ENCODE measurements around the gene BCL2. TPM values are rescaled to one million over a fixed set of nuclear protein-coding genes. Genes with fewer than 3 reads are reported as not detected.

The BCL2 gene
- total RNA-seq, 1 donor from 2014 or later: 145 TPM

DNA sequence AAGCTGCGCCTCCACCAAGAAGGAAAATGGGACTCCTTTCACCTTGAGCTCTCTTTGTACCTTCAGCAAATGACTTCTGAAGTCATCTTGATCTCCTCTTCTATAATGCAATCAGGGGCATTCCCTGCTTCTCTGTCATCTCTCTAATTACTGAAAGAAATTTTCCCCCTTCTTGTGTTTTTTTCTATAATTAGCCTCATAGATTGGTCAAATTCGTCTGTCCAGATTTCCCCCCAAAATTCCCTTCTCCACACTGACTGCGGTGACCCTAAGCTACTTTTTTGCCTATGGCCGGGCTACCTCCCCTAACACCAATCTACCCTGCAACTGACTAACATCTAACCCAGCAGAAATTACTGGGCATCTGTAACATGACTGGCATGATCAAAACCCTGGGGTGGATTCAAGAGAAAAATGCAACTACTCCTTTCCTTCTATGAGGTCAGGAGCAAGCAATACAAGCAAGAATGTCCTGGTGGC lies 168.6 kb downstream of the BCL2 start:
- CTCF ChIA-PET: interaction anchor here (0.7 to 6.7 kb wide), 6 partner anchors 7 to 167 kb away, joined by 3 to 48 read pairs (median 6); no protein-coding TSS in a partner anchor
- H3K4me3 Mint-ChIP-seq: peak overlapping the region; percentile 58
- ATAC-seq (ENCODE audit: low read depth) (peak; percentile 29), DNase-seq (no peak)
- POLR2A ChIA-PET: interaction anchor here (0.7 to 11.7 kb wide), 6 partner anchors 8 to 367 kb away, joined by 3 to 180 read pairs (median 28); partner anchors contain the start of gene BCL2
- intact Hi-C loops (cut with micrococcal nuclease): loop anchor here (1.0 kb wide), 2 partner anchors 9 to 10 kb away; no protein-coding TSS in a partner anchor
- no peaks in the 10 kb centered on the region for H3K27me3 Mint-ChIP-seq
- peaks cover 62% of the 10 kb centered on the region for H3K36me3 Mint-ChIP-seq (ENCODE audit: low read depth)
- peak overlapping the region; percentile 77 for H3K27ac Mint-ChIP-seq
- H3K9me3 Mint-ChIP-seq: no peaks in the 10 kb centered on the region
- H3K4me1 Mint-ChIP-seq: peaks cover 89% of the 10 kb centered on the region
- TF ChIP-seq, protein P1, sequence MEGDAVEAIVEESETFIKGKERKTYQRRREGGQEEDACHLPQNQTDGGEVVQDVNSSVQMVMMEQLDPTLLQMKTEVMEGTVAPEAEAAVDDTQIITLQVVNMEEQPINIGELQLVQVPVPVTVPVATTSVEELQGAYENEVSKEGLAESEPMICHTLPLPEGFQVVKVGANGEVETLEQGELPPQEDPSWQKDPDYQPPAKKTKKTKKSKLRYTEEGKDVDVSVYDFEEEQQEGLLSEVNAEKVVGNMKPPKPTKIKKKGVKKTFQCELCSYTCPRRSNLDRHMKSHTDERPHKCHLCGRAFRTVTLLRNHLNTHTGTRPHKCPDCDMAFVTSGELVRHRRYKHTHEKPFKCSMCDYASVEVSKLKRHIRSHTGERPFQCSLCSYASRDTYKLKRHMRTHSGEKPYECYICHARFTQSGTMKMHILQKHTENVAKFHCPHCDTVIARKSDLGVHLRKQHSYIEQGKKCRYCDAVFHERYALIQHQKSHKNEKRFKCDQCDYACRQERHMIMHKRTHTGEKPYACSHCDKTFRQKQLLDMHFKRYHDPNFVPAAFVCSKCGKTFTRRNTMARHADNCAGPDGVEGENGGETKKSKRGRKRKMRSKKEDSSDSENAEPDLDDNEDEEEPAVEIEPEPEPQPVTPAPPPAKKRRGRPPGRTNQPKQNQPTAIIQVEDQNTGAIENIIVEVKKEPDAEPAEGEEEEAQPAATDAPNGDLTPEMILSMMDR (IDR thresholded peaks at IDR 0.05): no peak

DNA sequence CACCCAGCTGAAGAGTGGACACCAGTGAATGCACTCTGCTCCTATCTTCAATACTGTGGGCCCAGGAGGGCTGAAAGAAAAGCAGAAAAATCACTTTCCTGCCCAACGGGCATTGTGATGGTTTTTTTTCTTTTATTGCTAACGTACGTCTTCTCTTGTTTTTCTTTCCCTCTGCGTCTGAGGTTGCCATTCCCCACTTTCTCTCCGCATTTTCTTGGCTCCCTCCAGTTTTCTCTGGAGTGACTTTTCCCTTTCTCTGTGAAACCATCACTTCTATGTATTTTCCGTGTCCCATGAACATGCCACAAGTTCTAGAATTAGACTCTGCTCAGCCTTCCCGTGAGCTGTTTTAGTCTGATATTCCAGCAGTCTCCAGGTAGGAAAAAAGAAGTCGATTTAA lies 169.2 kb downstream of the BCL2 start:
- H3K27ac Mint-ChIP-seq: peak overlapping the region; percentile 77
- peaks cover 86% of the 10 kb centered on the region for H3K4me1 Mint-ChIP-seq

DNA sequence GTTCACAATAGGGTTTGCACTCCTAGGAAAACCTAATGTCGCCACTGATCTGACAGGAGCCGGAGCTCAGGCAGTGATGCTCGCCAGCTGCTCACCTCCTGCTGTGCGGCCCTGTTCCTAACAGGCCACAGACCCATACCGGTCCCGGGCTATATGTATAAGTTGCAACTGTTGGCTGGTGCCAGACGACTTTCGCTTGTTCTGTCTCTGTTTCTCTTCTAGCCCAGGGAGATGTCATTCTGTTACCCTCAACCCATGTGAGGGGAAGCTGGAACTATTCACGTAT lies 170.3 kb downstream of the BCL2 start:
- ChIA-PET POLR2A (interaction anchor here (4.6 to 13.1 kb wide), 3 partner anchors 6 to 171 kb away, joined by 47 to 180 read pairs (median 162); partner anchors contain the start of gene BCL2), CTCF (interaction anchor here (0.6 to 2.1 kb wide), 2 partner anchors 9 to 169 kb away, joined by 3 to 5 read pairs; no protein-coding TSS in a partner anchor)
- DNase-seq (no peak), ATAC-seq (ENCODE audit: low read depth) (no peak)
- H3K27me3 Mint-ChIP-seq: no peaks in the 10 kb centered on the region
- H3K9me3 Mint-ChIP-seq: no peaks in the 10 kb centered on the region
- peaks cover 81% of the 10 kb centered on the region for H3K4me1 Mint-ChIP-seq
- peak overlapping the region; percentile 41 for H3K27ac Mint-ChIP-seq
- no peak overlapping the region for H3K4me3 Mint-ChIP-seq
- H3K36me3 Mint-ChIP-seq (ENCODE audit: low read depth): peaks cover 58% of the 10 kb centered on the region
- intact Hi-C loops (cut with micrococcal nuclease): no loop called here
- TF ChIP-seq, protein P1 (IDR thresholded peaks at IDR 0.05): no peak

More for the DNA sequence above, 169.2 kb downstream of the BCL2 start:
- Mint-ChIP-seq H3K36me3 (ENCODE audit: low read depth) (peaks cover 65% of the 10 kb centered on the region), H3K9me3 (no peaks in the 10 kb centered on the region), H3K27me3 (no peaks in the 10 kb centered on the region), H3K4me3 (no peak overlapping the region)
- DNase-seq: no peak
- ATAC-seq (ENCODE audit: low read depth): no peak
- ChIA-PET POLR2A (interaction anchor here (1.0 to 11.7 kb wide), 5 partner anchors 7 to 170 kb away, joined by 3 to 180 read pairs (median 47); partner anchors contain the start of gene BCL2), CTCF (interaction anchor here (1.6 to 6.7 kb wide), 3 partner anchors 6 to 168 kb away, joined by 8 to 48 read pairs (median 28); no protein-coding TSS in a partner anchor)
- TF ChIP-seq, protein P1 (IDR thresholded peaks at IDR 0.05): no peak
- intact Hi-C loops (cut with micrococcal nuclease): no loop called here

DNA sequence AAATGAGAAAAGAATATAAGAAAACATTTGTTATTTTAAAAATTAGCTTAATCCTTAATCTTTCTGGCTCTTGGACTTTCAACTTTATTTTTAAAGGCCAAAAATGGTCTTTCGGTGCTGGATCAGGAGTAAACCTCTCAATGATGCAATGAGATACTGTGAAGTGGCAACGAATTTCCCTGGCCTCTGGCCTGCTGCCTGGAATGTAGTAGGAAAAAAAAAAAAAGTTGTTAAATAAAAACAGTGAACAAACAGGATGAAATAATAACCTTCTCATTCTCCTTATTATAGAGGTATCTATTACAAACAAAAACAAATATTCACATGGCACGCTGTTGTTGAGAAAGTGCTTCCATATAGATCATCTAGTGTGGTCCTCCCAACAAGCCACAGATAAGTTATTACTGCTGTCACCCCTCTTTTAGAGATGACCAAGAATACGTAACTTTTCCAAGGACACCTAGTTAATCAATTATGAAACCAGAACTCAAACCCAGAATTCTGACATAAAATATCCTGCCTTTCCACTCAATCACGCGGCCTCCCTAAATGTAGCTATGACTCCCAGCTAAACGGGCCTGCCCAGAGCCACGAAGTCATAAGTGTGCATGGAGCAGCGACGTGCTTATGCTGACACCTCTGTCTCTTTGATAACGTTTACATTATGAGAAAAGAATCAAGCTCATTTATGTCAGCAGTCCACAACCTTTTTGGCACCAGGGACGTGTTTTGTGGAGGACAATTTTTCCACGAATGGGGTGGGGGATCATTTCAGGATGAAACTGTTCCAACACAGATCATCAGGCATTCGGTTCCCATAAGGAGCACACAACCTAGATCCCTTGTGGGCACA lies 170.9 kb downstream of the BCL2 start:
- ChIA-PET POLR2A (interaction anchor here (0.7 to 13.1 kb wide), 3 partner anchors 6 to 485 kb away, joined by 3 to 180 read pairs (median 162); partner anchors contain the start of gene BCL2), CTCF (interaction anchor here (0.6 to 2.1 kb wide), 3 partner anchors 9 to 174 kb away, joined by 3 to 5 read pairs (median 4); no protein-coding TSS in a partner anchor)
- TF ChIP-seq, protein P1 (IDR thresholded peaks at IDR 0.05): no peak
- intact Hi-C loops (cut with micrococcal nuclease): no loop called here
- H3K27me3 Mint-ChIP-seq: no peaks in the 10 kb centered on the region
- H3K9me3 Mint-ChIP-seq: no peaks in the 10 kb centered on the region
- ATAC-seq (ENCODE audit: low read depth) (no peak), DNase-seq (no peak)
- no peak overlapping the region for H3K4me3 Mint-ChIP-seq
- H3K4me1 Mint-ChIP-seq: peaks cover 81% of the 10 kb centered on the region
- peaks cover 53% of the 10 kb centered on the region for H3K36me3 Mint-ChIP-seq (ENCODE audit: low read depth)
- peak overlapping the region; percentile 41 for H3K27ac Mint-ChIP-seq
